HUES6 (cell line): ENCODE measurements around the gene PTPRR.

Source experiments
- H3K27ac ChIP-seq: 2 replicates; pipeline ENCODE4 v1.7.0; 2013; ENCODE audit warnings: low read depth, mild to moderate bottlenecking, low read length, inconsistent platforms
- H3K27me3 ChIP-seq: 2 replicates; pipeline ENCODE4 v1.6.1; 2013; ENCODE audit warnings: low read length; ENCODE audit not compliant: control insufficient read depth, insufficient read depth
- H3K36me3 ChIP-seq: 2 replicates; pipeline ENCODE4 v1.6.1; 2013; ENCODE audit warnings: low read length; ENCODE audit not compliant: control insufficient read depth, insufficient read depth
- H3K4me1 ChIP-seq: 2 replicates; pipeline ENCODE4 v1.6.1; 2013; ENCODE audit warnings: low read length; ENCODE audit not compliant: control insufficient read depth, insufficient read depth
- H3K4me3 ChIP-seq: 2 replicates; pipeline ENCODE4 v1.5.1; 2013; ENCODE audit warnings: low read depth, low read length
- H3K9ac ChIP-seq: one replicate; pipeline ENCODE4 v1.6.1; 2013; ENCODE audit warnings: mild to moderate bottlenecking, low read length
- H3K9me3 ChIP-seq: 2 replicates; pipeline ENCODE4 v1.6.1; 2013; ENCODE audit warnings: low read depth, low read length; ENCODE audit not compliant: control insufficient read depth, insufficient read depth

Gene PTPRR

GRCh38 chr12:70854881-70855568, 65.5 kb downstream of the PTPRR start:
- H3K9me3 ChIP-seq = peaks cover 5% of the 10 kb centered on the region; the same call in 1 of the 2 replicates
- H3K27me3 ChIP-seq = no peaks in the 10 kb centered on the region
- H3K36me3 ChIP-seq = no peaks in the 10 kb centered on the region
- H3K4me3 ChIP-seq = no peak overlapping the region
- peaks cover 19% of the 10 kb centered on the region for H3K4me1 ChIP-seq
- H3K9ac ChIP-seq = no peak overlapping the region
- no peak overlapping the region for H3K27ac ChIP-seq

GRCh38 chr12:70854138-70854537, 66.4 kb downstream of the PTPRR start:
- no peak overlapping the region for H3K27ac ChIP-seq
- H3K9me3 ChIP-seq = peaks cover 5% of the 10 kb centered on the region; the same call in 1 of the 2 replicates
- H3K36me3 ChIP-seq = no peaks in the 10 kb centered on the region
- no peak overlapping the region for H3K9ac ChIP-seq
- no peaks in the 10 kb centered on the region for H3K27me3 ChIP-seq
- peaks cover 19% of the 10 kb centered on the region for H3K4me1 ChIP-seq
- H3K4me3 ChIP-seq = no peak overlapping the region

- H3K36me3 ChIP-seq = no peaks in the 10 kb centered on the region
- H3K27me3 ChIP-seq = no peaks in the 10 kb centered on the region
- H3K9ac ChIP-seq = no peak overlapping the region
- peaks cover 5% of the 10 kb centered on the region; the same call in 1 of the 2 replicates for H3K9me3 ChIP-seq
- H3K4me3 ChIP-seq = no peak overlapping the region
- no peak overlapping the region for H3K27ac ChIP-seq
- H3K4me1 ChIP-seq = peaks cover 19% of the 10 kb centered on the region
Observed at GRCh38 chr12:70853326-70853725, 67.2 kb downstream of the PTPRR start.

- no peak overlapping the region for H3K27ac ChIP-seq
- H3K36me3 ChIP-seq = no peaks in the 10 kb centered on the region
- no peak overlapping the region for H3K4me3 ChIP-seq
- peaks cover 19% of the 10 kb centered on the region for H3K4me1 ChIP-seq
- H3K9ac ChIP-seq = no peak overlapping the region
- no peaks in the 10 kb centered on the region for H3K27me3 ChIP-seq
- H3K9me3 ChIP-seq = no peaks in the 10 kb centered on the region
Observed at GRCh38 chr12:70852416-70853150, 68.0 kb downstream of the PTPRR start.

GRCh38 chr12:70849265-70849960, 71.1 kb downstream of the PTPRR start:
- Histone ChIP-seq H3K27ac (no peak overlapping the region), H3K9ac (no peak overlapping the region), H3K4me1 (peaks cover 2% of the 10 kb centered on the region; the same call in 1 of the 2 replicates), H3K36me3 (no peaks in the 10 kb centered on the region), H3K27me3 (no peaks in the 10 kb centered on the region), H3K4me3 (no peak overlapping the region), H3K9me3 (no peaks in the 10 kb centered on the region)

- no peaks in the 10 kb centered on the region for H3K9me3 ChIP-seq
- H3K36me3 ChIP-seq = no peaks in the 10 kb centered on the region
- no peak overlapping the region for H3K27ac ChIP-seq
- H3K4me1 ChIP-seq = no peaks in the 10 kb centered on the region
- H3K4me3 ChIP-seq = no peak overlapping the region
- no peaks in the 10 kb centered on the region for H3K27me3 ChIP-seq
- no peak overlapping the region for H3K9ac ChIP-seq
Observed at GRCh38 chr12:70847871-70848270, 72.7 kb downstream of the PTPRR start.

DNA sequence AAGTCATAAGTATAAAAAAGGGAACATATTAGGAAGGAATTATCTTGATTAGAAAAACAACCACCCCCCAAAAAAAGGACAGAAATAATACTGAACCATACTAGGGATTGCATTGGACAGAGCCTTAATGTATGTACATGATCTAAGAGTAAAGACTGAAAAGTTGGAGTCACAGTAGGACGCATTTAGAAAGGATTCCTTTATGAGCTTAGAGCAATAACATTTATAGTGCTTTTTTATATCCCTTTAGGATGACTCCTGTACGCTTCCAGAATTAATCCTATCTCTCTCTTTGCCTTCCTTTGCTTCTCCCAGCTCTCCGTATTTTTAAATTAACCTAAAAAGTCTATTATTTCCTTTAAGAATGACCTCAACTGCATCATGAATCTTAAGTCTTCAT, 75.3 kb downstream of the PTPRR start:
- Histone ChIP-seq H3K4me1 (no peaks in the 10 kb centered on the region), H3K4me3 (no peak overlapping the region), H3K27ac (no peak overlapping the region), H3K9me3 (no peaks in the 10 kb centered on the region), H3K36me3 (no peaks in the 10 kb centered on the region), H3K27me3 (no peaks in the 10 kb centered on the region), H3K9ac (no peak overlapping the region)

- Histone ChIP-seq H3K4me1 (no peaks in the 10 kb centered on the region), H3K9ac (no peak overlapping the region), H3K9me3 (no peaks in the 10 kb centered on the region), H3K27me3 (no peaks in the 10 kb centered on the region), H3K36me3 (no peaks in the 10 kb centered on the region), H3K4me3 (no peak overlapping the region), H3K27ac (no peak overlapping the region)
Observed at GRCh38 chr12:70843363-70843762, 77.2 kb downstream of the PTPRR start.

- H3K27ac ChIP-seq = no peak overlapping the region
- no peaks in the 10 kb centered on the region for H3K27me3 ChIP-seq
- no peak overlapping the region for H3K4me3 ChIP-seq
- peaks cover 1% of the 10 kb centered on the region; the same call in 1 of the 2 replicates for H3K4me1 ChIP-seq
- H3K9me3 ChIP-seq = no peaks in the 10 kb centered on the region
- H3K36me3 ChIP-seq = no peaks in the 10 kb centered on the region
- no peak overlapping the region for H3K9ac ChIP-seq
Observed at GRCh38 chr12:70842942-70843341, 77.6 kb downstream of the PTPRR start.

DNA sequence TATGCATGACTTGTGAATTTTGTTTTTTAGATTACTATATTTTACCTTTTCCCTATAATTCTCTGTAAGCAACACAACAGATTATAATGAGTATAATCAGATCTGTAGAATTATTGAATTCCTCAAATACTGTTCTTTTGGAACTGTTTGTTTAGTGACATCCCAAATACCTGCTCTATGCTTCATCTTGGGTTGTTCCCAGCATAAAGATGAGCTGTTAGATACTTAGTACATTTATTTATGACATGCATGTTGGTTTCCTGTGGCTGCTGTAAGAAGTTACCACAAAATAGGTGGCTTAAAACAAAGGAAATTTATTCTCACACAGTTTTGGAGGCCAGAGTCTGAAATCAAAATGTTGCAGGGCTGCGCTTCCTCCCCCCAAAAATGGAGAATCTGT, 78.4 kb downstream of the PTPRR start:
- no peak overlapping the region for H3K27ac ChIP-seq

More for the DNA sequence above, 78.4 kb downstream of the PTPRR start:
- no peak overlapping the region for H3K4me3 ChIP-seq
- no peaks in the 10 kb centered on the region for H3K27me3 ChIP-seq
- no peaks in the 10 kb centered on the region for H3K9me3 ChIP-seq
- H3K4me1 ChIP-seq = peaks cover 5% of the 10 kb centered on the region; the same call in 1 of the 2 replicates
- H3K9ac ChIP-seq = no peak overlapping the region
- H3K36me3 ChIP-seq = no peaks in the 10 kb centered on the region
